B cell (primary cell): Measurements from ENCODE around the gene SH2D5. TPM values are rescaled to one million over a fixed set of nuclear protein-coding genes. Genes with fewer than 3 reads are reported as not detected.

Experiments
- ATAC-seq: fragments of 200-7000 bp; cut with Tn5 transposase; one replicate; pipeline ENCODE4 v1.10.0; 2021; ENCODE audit warnings: low read depth, mild to moderate bottlenecking, moderate number of reproducible peaks, moderate library complexity
- CTCF ChIA-PET: fragments of 350-600 bp; sonication (Branson Sonifier 250); formaldehyde crosslinking; loops from one replicate; lab custom pipeline; 2021; ENCODE audit warnings: antibody characterized with exemption, inconsistent platforms; lab: Charles Lee
- POLR2A ChIA-PET: fragments of 350-600 bp; sonication (Branson Sonifier 250); formaldehyde crosslinking; loops from one replicate; lab custom pipeline; 2021; ENCODE audit warnings: antibody characterized with exemption; lab: Charles Lee
- DNase-seq: peaks from one replicate; pipeline ENCODE4 v3.0.0; 2013
- H2AFZ ChIP-seq: 2 replicates; pipeline ENCODE4 v1.6.1; 2012; ENCODE audit warnings: mild to moderate bottlenecking, low read depth, low read length; ENCODE audit not compliant: insufficient read depth, poor library complexity, severe bottlenecking
- H3K27ac ChIP-seq, 2 donors: 1 replicate in 1 of 2; 2 replicates in 1 of 2; pipeline ENCODE4 v1.5.1; 2012 to 2013; ENCODE audit warnings: low read length in 2 of 2, mild to moderate bottlenecking in 2 of 2, moderate library complexity in 1 of 2
- H3K27me3 ChIP-seq, 4 experiments: fragments of 200-600 bp in 1 of 4; sonication (generic) in 1 of 4; replicated peaks in 1 of 4; 1 replicate in 2 of 4; 2 replicates in 2 of 4; pipeline versions ENCODE4 v1.6.1 to v1.7.0; 2013 to 2016; ENCODE audit warnings: low read length in 3 of 4, mild to moderate bottlenecking in 2 of 4, mixed read lengths in 1 of 4, moderate library complexity in 1 of 4; ENCODE audit not compliant: insufficient read depth in 4 of 4, control insufficient read depth in 3 of 4; ENCODE audit errors: control extremely low read depth in 1 of 4
- H3K36me3 ChIP-seq, 2 experiments: replicated peaks in 1 of 2; 1 replicate in 1 of 2; 2 replicates in 1 of 2; pipeline versions ENCODE4 v1.6.1 to v1.7.1; 2013; ENCODE audit warnings: low read length in 1 of 2; ENCODE audit not compliant: insufficient read depth in 2 of 2, control insufficient read depth in 1 of 2; ENCODE audit errors: control extremely low read depth in 1 of 2, extremely low read depth in 1 of 2
- H3K4me1 ChIP-seq, 2 donors: fragments of 200-600 bp in 1 of 2; sonication (generic) in 1 of 2; 1 replicate in 1 of 2; 2 replicates in 1 of 2; pipeline versions ENCODE4 v1.5.1 to v1.6.1; 2013 to 2017; ENCODE audit warnings: low read length in 2 of 2; ENCODE audit not compliant: control insufficient read depth in 2 of 2, insufficient read depth in 2 of 2
- H3K4me2 ChIP-seq: replicated peaks from 2 replicates; pipeline ENCODE3; 2012; ENCODE audit warnings: mild to moderate bottlenecking, low read depth, low read length; ENCODE audit not compliant: poor library complexity, severe bottlenecking
- H3K4me3 ChIP-seq, 5 experiments: fragments of 200-600 bp in 1 of 5; sonication (generic) in 1 of 5; 1 replicate in 3 of 5; 2 replicates in 2 of 5; pipeline versions ENCODE4 v1.5.1 to v1.7.0; 2011 to 2016; ENCODE audit warnings: low read length in 4 of 5, mild to moderate bottlenecking in 4 of 5, low read depth in 2 of 5, control low read depth in 1 of 5, moderate library complexity in 1 of 5; ENCODE audit not compliant: insufficient read depth in 1 of 5; ENCODE audit errors: control extremely low read depth in 1 of 5, extremely low read depth in 1 of 5
- H3K79me2 ChIP-seq: fragments of 200-600 bp; sonication (generic); one replicate; pipeline ENCODE4 v1.6.0; 2016; ENCODE audit warnings: low read length; ENCODE audit not compliant: control insufficient read depth, insufficient read depth
- H3K9ac ChIP-seq: fragments of 200-600 bp; sonication (generic); 2 replicates; pipeline ENCODE4 v1.6.1; 2017; ENCODE audit warnings: mild to moderate bottlenecking, low read length, moderate library complexity
- H3K9me3 ChIP-seq, 3 donors: one replicate each; pipeline versions ENCODE4 v1.6.1 to v1.7.1; 2013; ENCODE audit warnings: low read length in 2 of 3; ENCODE audit not compliant: control insufficient read depth in 2 of 3, insufficient read depth in 1 of 3; ENCODE audit errors: control extremely low read depth in 1 of 3
- H4K20me1 ChIP-seq: 2 replicates; pipeline ENCODE4 v1.6.0; 2012; ENCODE audit warnings: mild to moderate bottlenecking, low read length; ENCODE audit not compliant: insufficient read depth, control insufficient read depth, poor library complexity, severe bottlenecking
- H3K27ac Mint-ChIP-seq: one replicate; pipeline ENCODE4 v1.8.0; 2021; ENCODE audit warnings: mixed read lengths
- H3K27me3 Mint-ChIP-seq: one replicate; pipeline ENCODE4 v1.8.0; 2021; ENCODE audit warnings: mixed read lengths
- H3K4me1 Mint-ChIP-seq: one replicate; pipeline ENCODE4 v1.8.0; 2021; ENCODE audit warnings: mixed read lengths
- H3K4me3 Mint-ChIP-seq: one replicate; pipeline ENCODE4 v1.8.0; 2021; ENCODE audit warnings: mixed read lengths
- H3K9me3 Mint-ChIP-seq: one replicate; pipeline ENCODE4 v1.8.0; 2022; ENCODE audit warnings: mixed read lengths; ENCODE audit not compliant: insufficient read depth
- CTCF ChIP-seq: fragments of 200-600 bp; IDR thresholded peaks from one replicate; pipeline ENCODE4 v1.8.0; 2022; ENCODE audit warnings: antibody characterized with exemption, mild to moderate bottlenecking
- EZH2 ChIP-seq: IDR thresholded peaks from 2 replicates; pipeline ENCODE4 v1.6.1; 2012; ENCODE audit warnings: borderline replicate concordance, low read depth, mild to moderate bottlenecking, moderate library complexity, low read length; ENCODE audit not compliant: insufficient read depth, poor library complexity, severe bottlenecking
- WGBS: methylation state at CpG from one replicate; pipeline ENCODE4 v1.1.5; 2013; ENCODE audit warnings: missing lambda C conversion rate; ENCODE audit not compliant: insufficient coverage; 5-methylcytosine and 5-hydroxymethylcytosine counted together
- intact Hi-C: fragments of 100-400 bp; cut with micrococcal nuclease; formaldehyde crosslinking; loops from one replicate; pipeline ENCODE4 v1.10.0; 2022
- polyA plus RNA-seq: library from polyadenylated mRNA; depleted of rRNA; stranded (reverse); fragments of >200 nt; gene quantifications from 2 replicates; pipeline ENCODE4 v1.2.3, GENCODE V29; 2012
- total RNA-seq, 2 donors: library from RNA; stranded (reverse); fragments of 120-200 nt in 1 of 2; gene quantifications; 1 replicate in 1 of 2; 2 replicates in 1 of 2; pipeline versions ENCODE4 v1.2.3 to v1.2.4, GENCODE V29; 2013 to 2022

The SH2D5 gene
- total and polyA plus RNA-seq, 2 donors (not counting 1 experiment from before 2014, with no cell fraction given), result 0.30 TPM; not detected in 1

DNA sequence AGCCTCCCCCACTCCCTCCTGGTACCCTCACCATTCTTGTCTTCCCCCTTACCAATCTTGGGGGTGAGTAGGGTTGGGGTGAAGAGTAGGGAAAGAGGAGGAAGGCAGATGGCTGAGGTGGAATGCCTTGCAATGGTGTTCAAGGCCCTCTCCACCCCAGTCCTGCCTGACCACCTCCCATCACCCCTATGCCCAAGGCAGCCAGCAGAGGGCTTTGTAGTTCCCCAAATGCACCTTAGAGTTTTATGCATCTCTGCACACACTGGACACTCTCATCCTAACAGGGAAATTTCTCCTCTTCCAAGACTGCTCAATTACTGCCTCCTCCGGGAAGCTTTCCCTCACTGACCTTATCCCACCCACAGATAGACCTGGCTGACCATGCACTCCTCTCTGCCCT lies 30.1 kb downstream of the SH2D5 start:
- Histone ChIP-seq H3K27ac (no peak overlapping the region), H3K36me3 (no peaks in the 10 kb centered on the region), H3K79me2 (no peaks in the 10 kb centered on the region), H4K20me1 (no peaks in the 10 kb centered on the region), H3K4me2 (no peak overlapping the region), H3K27me3 (no peaks in the 10 kb centered on the region), H3K4me1 (no peaks in the 10 kb centered on the region), H3K4me3 (no peak overlapping the region), H2AFZ (no peak overlapping the region), H3K9ac (no peak overlapping the region), H3K9me3 (no peaks in the 10 kb centered on the region)
- POLR2A ChIA-PET, result no interaction called here
- DNase-seq, result no peak
- intact Hi-C loops, result no loop called here
- no peak for TF ChIP-seq EZH2
- no peak for TF ChIP-seq CTCF
- ATAC-seq, result no peak
- Mint-ChIP-seq H3K9me3 (peaks cover 2% of the 10 kb centered on the region), H3K27me3 (peaks cover 5% of the 10 kb centered on the region), H3K27ac (no peak overlapping the region), H3K4me1 (no peaks in the 10 kb centered on the region), H3K4me3 (no peak overlapping the region)
- 89% methylated on average over 1 of the region's 1 CpG for WGBS
- CTCF ChIA-PET, result interaction anchor here (1.3 kb wide), 1 partner anchor 493 kb away, joined by 7 read pairs; no protein-coding TSS in a partner anchor

DNA sequence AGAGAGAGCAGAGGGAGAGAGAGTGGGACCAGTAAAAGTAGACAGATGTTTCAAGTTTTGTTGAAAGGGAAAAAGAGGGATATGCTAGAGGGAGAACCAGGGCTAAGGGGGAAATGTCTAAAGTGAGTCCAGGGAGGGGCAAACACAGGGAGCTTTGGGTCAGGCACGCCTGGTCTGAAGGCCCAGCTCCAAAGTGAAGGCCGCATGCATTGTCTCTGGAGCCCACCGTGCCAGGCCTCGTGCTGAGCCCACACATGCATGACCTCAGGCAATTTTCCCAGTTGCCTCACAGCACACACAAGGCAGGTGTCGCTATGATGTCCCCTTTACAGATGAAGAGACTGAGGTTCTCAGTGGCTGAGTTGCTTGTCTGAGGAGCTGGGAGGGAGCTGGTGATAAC lies 30.7 kb downstream of the SH2D5 start:
- Histone ChIP-seq H3K9me3 (no peaks in the 10 kb centered on the region), H3K36me3 (no peaks in the 10 kb centered on the region), H2AFZ (no peak overlapping the region), H3K4me2 (no peak overlapping the region), H4K20me1 (no peaks in the 10 kb centered on the region), H3K4me3 (no peak overlapping the region), H3K9ac (no peak overlapping the region), H3K27ac (no peak overlapping the region), H3K27me3 (no peaks in the 10 kb centered on the region), H3K79me2 (no peaks in the 10 kb centered on the region), H3K4me1 (peaks cover 0 to 3% of the 10 kb centered on the region in 2 donors)
- no peak for TF ChIP-seq CTCF
- no peak for TF ChIP-seq EZH2
- Mint-ChIP-seq H3K4me3 (no peak overlapping the region), H3K4me1 (no peaks in the 10 kb centered on the region), H3K27ac (no peak overlapping the region), H3K27me3 (peaks cover under 1% of the 10 kb centered on the region), H3K9me3 (no peaks in the 10 kb centered on the region)
- ChIA-PET POLR2A (no interaction called here), CTCF (interaction anchor here (1.3 kb wide), 1 partner anchor 493 kb away, joined by 7 read pairs; no protein-coding TSS in a partner anchor)
- no peak for ATAC-seq
- no peak for DNase-seq
- intact Hi-C loops, result no loop called here
- WGBS, result 93% methylated on average over 4 of the region's 5 CpGs
